NCI-H510A treated with DMSO at 0.1 percent for 48 hours (cell line): ENCODE results near the gene ZBED4.
"Not testable (repeated sequence)": the region's sequence is repeated elsewhere in the genome, so short reads cannot be mapped to it uniquely, and the experiment has no call there.

Source experiments
- DNase-seq: peaks from one replicate; lab custom pipeline; 2025; lab: John Stamatoyannopoulos, UW

The ZBED4 gene, protein sequence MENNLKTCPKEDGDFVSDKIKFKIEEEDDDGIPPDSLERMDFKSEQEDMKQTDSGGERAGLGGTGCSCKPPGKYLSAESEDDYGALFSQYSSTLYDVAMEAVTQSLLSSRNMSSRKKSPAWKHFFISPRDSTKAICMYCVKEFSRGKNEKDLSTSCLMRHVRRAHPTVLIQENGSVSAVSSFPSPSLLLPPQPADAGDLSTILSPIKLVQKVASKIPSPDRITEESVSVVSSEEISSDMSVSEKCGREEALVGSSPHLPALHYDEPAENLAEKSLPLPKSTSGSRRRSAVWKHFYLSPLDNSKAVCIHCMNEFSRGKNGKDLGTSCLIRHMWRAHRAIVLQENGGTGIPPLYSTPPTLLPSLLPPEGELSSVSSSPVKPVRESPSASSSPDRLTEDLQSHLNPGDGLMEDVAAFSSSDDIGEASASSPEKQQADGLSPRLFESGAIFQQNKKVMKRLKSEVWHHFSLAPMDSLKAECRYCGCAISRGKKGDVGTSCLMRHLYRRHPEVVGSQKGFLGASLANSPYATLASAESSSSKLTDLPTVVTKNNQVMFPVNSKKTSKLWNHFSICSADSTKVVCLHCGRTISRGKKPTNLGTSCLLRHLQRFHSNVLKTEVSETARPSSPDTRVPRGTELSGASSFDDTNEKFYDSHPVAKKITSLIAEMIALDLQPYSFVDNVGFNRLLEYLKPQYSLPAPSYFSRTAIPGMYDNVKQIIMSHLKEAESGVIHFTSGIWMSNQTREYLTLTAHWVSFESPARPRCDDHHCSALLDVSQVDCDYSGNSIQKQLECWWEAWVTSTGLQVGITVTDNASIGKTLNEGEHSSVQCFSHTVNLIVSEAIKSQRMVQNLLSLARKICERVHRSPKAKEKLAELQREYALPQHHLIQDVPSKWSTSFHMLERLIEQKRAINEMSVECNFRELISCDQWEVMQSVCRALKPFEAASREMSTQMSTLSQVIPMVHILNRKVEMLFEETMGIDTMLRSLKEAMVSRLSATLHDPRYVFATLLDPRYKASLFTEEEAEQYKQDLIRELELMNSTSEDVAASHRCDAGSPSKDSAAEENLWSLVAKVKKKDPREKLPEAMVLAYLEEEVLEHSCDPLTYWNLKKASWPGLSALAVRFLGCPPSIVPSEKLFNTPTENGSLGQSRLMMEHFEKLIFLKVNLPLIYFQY

GRCh38 chr22:49852898-49853894 is at the start of gene ZBED4:
Gene ZBED4 (plus strand): TSS chr22:49853844. CDS start chr22:49883663, 29,819 bp downstream.
- peak; percentile 81 for DNase-seq

DNA sequence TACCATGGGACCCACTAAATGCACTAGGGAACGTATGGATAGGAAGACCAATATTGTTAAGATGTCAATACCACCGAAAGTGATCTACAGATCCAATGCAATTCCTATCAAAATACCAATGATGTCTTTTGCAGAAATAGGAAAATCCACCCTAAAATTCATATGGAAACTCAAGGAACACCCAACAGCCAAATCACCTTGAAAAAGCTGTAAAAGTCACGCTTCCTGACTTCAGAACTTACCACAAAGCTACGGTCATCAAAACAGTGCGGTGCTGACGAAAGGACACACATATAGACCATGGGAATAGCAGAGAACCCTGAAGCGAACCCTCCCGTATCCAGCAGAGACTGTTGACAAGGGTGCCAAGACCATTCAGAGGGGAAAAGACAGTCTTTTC is 46.5 kb upstream of the ZBED4 start:
- no peak for DNase-seq

DNA sequence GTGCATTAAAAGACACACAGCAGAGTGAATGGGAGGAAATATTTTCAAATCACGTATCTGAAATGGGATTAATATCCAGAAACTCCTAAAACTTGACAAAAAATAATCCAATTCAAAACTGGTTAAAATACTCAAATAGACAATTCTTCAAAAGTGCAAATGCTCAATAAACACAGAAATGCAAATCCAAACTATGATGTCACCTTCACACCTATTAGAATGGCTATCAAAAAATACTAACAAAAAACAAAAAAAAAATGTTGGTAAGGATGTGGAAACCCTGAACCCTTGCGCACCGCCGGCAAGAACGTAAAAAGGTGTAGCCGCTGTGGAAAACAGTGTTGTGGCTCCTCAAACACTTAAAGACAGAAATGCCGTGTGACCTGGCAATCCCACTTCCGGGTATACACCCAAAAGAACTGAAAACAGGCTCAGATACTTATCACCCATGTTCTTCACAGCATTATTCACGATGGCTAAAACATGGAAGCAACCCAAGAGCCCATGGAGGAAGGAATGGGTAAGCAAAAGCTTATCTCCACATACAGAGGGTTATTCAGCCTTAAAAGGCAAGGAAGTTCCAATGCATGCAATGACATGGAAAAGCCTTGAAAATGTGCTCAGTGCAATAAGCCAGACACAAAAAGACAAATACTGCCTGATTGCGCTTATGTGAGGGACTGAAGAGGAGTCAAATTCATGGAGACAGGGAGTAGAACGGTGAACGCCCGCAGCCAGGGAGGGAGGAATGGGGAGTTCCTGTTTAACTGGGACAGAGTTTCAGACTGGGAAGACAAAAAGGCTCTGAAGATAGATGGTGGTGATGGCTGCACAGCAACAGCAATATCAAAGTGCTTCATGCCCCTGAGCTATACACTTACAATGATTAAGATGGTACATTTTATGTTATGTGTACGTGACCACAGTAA is 45.6 kb upstream of the ZBED4 start:
- no peak for DNase-seq

DNA sequence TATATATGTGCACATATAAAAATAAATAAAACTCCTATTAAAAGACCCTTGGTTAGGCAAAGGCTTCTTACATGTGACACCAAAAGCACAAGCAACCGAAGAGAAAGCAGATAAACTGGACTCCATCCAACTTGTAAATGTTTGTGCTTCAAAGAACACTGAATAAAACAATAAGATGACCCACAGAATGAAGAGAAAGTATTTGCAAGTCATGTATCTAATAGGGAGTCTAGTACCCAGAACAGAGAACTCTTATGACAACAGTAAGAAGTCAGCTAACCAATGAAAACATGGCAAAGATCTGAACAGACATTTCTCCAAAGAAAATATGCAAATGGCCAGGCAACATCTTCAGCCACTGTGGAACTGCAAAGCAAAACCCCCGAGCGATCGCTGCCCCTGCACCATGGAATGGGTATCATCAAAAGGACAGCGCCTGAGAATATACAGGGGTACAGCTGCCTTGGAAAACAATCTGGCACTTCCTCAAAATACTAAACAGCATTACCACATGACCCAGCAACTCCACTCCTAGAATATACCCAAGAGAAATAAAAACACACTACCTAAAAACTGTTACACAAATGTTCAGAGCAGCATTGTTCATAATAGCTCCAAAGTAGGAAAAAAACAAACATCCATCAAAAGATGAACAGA is 43.2 kb upstream of the ZBED4 start:
- DNase-seq: no peak

- no peak for DNase-seq
Measured at GRCh38 chr22:49811020-49811791, 42.4 kb upstream of the ZBED4 start.

- DNase-seq: no peak
Measured at GRCh38 chr22:49812838-49813237, 40.8 kb upstream of the ZBED4 start.

DNA sequence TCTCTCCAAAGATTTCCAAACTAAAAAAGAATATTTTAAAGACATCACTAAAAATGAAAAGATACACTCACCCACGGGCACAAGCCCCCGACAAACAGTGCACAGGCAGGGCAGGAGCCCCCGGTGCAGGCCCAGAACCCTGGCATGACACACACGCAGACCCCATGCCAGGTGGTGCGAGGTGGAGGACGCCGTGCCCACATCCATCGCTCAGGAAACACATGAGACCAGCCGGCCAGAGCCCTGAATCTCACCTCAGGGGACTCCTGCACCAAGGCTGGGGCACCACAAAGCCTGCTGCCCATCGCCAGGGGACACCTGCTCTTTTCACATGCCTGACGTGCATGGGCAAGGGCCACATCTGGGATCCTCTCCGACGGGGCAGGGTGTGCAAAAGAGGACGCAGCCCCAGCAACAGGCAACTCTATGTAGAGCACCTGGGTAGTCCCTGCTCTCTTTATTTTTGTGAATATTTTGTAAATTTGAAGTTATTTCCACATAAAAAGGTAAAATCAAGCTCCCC is 39.4 kb upstream of the ZBED4 start:
- no peak for DNase-seq

DNA sequence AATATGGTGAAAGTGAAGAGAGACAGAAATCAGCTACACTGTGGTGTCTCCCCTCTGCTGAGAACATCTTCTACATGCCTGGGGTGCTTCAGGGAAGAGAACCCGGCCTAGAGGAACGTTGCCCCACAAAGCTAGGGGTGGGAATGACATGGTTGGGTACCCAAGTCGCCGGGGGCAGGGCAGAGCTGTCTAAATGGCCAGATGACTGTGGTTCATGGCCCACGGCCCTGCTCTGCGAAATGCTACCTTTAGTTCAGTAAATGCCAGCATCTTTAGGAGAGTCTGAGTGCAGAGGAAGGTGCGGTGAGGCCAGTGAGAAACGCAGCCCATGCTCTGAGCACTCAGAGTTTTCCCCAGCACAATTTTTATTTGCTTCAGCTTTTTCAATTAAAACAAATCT is 38.8 kb upstream of the ZBED4 start:
- DNase-seq: no peak

DNA sequence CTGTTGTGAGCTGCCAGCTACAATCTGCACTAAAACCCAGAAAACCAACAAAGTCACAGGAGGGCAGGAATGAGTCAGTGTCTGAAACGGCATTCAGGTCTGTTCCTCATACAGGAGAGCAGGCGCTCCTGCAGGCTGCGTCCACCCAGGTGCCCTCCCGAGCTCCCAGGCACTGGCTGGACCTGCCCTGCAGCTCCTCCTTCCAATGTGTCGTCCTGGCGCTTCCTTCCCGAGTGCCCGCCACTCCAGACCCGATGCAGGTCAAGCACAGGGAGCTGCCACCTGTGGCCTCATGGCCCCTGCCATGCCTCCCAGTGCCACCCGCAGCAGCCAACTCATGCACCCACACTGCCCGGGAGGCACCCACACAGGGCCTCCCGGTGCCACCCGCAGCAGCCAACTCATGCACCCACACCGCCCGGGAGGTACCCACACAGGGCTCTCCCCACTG is 38.0 kb upstream of the ZBED4 start:
- DNase-seq: no peak

GRCh38 chr22:49817359-49817758 is 36.3 kb upstream of the ZBED4 start:
- no peak for DNase-seq

DNA sequence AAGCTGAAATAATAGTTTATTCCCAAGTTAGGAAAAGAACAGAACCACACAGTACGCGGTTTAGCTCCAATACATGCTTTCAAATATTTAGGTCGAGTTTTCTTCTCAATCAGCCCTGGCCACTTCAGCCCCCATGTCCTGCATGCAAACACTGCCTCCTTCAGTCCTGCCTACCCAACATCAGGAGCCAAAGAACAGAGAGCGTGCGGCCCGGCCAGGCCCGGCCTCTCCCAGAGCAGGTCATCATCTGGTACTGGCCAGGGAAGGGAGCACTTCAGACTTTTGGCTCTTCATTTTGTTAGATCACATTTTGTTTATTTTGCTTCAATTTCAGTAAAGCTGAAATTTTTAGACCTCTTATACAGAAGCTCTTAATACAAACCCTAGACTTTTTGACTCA is 32.7 kb upstream of the ZBED4 start:
- DNase-seq: no peak

DNA sequence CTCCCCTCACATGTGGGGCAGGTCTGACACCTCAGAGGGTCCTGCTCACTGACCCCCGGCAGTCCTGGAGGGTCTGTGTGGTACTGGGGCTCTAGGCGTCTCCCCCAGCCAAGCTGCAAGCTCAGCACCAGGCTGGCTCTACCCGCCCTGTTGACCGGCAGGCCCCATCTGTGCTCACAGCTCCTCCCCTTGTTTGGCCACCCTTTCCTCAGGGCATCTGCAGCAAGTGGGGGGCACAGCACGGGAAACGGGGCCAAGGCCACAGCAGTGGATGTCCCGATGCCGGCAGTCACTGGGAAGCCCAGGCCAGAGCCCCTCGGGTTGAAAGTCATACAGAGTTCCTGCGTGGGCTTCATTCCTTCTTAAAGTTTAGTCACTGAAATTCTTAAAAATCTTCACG is 31.9 kb upstream of the ZBED4 start:
- DNase-seq: not testable (repeated sequence)

DNA sequence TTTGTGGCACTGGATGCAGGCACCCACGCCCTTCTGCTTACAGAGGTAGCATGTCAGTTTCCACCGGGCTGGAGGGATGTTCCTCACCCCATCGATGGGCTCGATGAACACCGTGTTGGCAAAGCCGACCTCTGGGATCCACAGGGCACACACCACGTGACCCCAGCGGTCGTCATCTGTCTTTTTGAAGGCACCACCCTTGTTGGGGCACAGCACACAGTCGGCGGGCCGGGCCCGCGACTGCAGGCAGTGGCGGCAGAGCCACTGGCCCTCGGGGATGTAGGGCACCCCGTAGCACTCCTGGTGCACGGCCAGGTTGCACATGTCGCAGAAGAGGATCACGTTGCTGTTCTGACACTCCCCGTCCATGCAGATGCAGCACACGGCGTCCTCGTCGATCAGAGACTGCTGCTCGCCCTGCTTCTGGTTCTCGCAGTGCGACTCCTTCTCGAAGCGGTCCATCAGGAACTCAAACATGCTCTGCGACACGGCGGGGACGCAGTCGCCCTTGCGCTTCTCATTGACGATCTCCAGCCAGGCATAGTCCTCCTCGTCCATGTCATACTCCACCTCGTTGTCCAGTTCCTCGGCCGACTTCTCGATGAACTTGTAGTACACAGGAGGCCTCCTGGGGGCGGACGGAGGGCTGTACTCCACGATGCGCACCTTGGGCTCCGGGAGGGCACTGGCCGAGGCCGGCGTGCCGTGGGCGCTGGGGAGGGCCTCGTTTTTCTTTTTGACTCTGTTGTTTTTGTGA is 30.2 kb upstream of the ZBED4 start:
- DNase-seq: no peak

DNA sequence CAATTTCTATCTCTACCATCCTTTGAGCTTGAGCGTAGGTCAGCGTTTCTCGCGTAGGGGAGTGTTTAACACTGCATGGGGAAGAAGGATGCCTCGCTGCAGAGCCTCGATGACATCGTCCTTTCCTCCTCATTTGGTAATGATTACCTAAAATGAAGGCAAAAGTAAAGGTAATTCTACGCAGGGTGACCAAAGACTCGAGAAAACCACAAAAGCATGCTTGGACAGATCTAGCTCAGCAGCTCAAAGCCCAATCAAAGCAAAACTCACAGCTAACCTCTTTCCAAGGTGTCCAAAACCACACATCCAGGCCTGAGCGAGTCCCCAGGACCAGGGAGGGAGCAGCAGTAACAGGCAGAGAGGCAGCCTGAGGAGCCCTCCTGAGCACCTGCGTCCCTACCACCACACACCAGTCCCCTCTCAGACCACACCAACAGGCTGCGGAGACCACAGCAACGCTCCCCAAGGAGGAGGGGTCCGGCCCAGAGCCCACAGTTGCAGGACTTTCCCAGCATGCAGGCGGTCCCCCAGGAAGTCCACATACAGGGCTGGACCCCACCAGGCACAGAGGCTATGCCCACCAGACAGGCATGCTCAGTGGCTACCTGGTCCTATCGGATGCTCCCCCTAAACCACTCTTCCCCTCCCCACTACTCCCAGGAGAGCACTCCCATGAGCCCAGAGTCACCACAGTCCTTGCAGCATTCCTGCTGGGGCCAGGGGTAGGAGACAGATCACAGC is 29.3 kb upstream of the ZBED4 start:
- DNase-seq: no peak

DNA sequence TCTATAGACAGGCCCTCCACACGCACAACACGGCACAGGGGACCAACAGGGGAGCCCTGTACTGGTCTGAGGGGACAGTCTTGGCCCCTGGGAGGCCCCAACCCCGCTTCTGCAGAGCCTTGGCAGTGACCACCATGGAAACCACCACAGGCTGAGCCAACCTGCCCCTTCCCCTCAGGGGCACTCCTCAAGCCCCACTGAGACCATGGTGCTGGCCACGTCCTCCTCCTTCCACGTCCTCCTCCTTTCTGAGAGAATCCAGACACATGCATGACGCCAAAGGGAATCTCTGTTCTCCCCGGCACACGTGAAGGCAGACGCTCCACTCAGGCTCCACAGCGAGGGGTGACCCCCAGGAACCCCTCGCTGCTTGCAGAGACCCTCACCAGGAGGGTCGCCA is 28.7 kb upstream of the ZBED4 start:
- no peak for DNase-seq

- no peak for DNase-seq
Measured at GRCh38 chr22:49825436-49825835, 28.2 kb upstream of the ZBED4 start.
